GM23338 (cell line): ENCODE results near the gene SLC7A10.

Experiments
- CTCF ChIP-seq, 2 experiments: fragments of 200-600 bp in 1 of 2; sonication (generic) in 1 of 2; conservative IDR thresholded peaks; 2 replicates each; pipeline versions ENCODE4 v1.5.1 to v1.6.1; 2016 to 2017; ENCODE audit warnings: antibody characterized with exemption in 2 of 2, low read depth in 2 of 2, mild to moderate bottlenecking in 2 of 2, moderate library complexity in 1 of 2
- EZH2 ChIP-seq: fragments of 200-600 bp; sonication (generic); IDR thresholded peaks from one replicate; pipeline ENCODE4 v1.8.0; 2017; ENCODE audit warnings: antibody characterized with exemption, mild to moderate bottlenecking, low read depth; ENCODE audit not compliant: unreplicated experiment
- EZH2phosphoT487 ChIP-seq: fragments of 200-600 bp; sonication (generic); IDR thresholded peaks from one replicate; pipeline ENCODE4 v1.8.1; 2018; ENCODE audit warnings: antibody characterized with exemption; ENCODE audit not compliant: unreplicated experiment
- POLR2AphosphoS5 ChIP-seq: IDR thresholded peaks from 2 replicates; pipeline ENCODE4 v1.6.1; 2016; ENCODE audit warnings: antibody characterized with exemption, low read depth
- REST ChIP-seq: IDR thresholded peaks from one replicate; pipeline ENCODE4 v1.6.1; 2018; ENCODE audit warnings: antibody characterized with exemption; ENCODE audit not compliant: unreplicated experiment

- TF ChIP-seq CTCF (conservative IDR thresholded peaks at IDR 0.05; ENCODE audit: low read depth in 2 of 2): no peak
- no peak for TF ChIP-seq EZH2phosphoT487
- no peak for TF ChIP-seq POLR2AphosphoS5
- TF ChIP-seq EZH2: no peak
- no peak for TF ChIP-seq REST
Measured at GRCh38 chr19:33251526-33252090, 26.0 kb upstream of the SLC7A10 start.
